ENCODE data around the gene RASGRP4. TPM values are rescaled to one million over a fixed set of nuclear protein-coding genes. Genes with fewer than 3 reads are reported as not detected.

Gene RASGRP4
- total RNA-seq, 1 donor from 2014 or later, result 0.64 TPM

DNA sequence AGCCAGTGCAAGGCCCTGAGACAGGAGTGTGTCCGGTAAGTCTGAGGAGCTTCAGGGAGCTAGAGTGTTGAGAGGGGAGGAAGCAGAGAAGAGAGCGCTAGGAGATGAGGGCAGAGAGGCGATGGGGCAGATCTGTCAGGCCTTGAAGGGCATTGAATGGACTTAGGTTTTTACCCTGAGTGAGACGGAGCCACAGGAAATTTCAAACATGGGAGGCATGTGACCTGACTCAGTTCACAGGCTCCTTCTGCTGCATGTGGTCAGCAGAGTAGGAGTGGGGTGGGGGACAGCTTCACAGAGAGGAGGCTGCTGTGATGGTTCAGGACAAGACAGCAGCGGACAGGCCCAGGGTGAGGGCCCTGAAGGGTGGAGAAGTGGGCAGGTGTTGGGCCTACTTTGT, 25.7 kb downstream of the RASGRP4 start:
- Histone ChIP-seq H3K4me3 (no peak overlapping the region), H3K4me1 (peaks cover 0 to 11% of the 10 kb centered on the region in 2 donors), H3K27ac (no peak overlapping the region), H3K9me3 (no peaks in the 10 kb centered on the region), H3K36me3 (peaks cover 0 to 7% of the 10 kb centered on the region in 2 donors), H3K27me3 (no peaks in the 10 kb centered on the region)
- TF ChIP-seq, protein P1, sequence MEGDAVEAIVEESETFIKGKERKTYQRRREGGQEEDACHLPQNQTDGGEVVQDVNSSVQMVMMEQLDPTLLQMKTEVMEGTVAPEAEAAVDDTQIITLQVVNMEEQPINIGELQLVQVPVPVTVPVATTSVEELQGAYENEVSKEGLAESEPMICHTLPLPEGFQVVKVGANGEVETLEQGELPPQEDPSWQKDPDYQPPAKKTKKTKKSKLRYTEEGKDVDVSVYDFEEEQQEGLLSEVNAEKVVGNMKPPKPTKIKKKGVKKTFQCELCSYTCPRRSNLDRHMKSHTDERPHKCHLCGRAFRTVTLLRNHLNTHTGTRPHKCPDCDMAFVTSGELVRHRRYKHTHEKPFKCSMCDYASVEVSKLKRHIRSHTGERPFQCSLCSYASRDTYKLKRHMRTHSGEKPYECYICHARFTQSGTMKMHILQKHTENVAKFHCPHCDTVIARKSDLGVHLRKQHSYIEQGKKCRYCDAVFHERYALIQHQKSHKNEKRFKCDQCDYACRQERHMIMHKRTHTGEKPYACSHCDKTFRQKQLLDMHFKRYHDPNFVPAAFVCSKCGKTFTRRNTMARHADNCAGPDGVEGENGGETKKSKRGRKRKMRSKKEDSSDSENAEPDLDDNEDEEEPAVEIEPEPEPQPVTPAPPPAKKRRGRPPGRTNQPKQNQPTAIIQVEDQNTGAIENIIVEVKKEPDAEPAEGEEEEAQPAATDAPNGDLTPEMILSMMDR (IDR thresholded peaks at IDR 0.05), result no peak
- DNase-seq (ENCODE audit: low spot score in 2 of 2), result no peak
- intact Hi-C loops (cut with DNase I), result loop anchor here (5.0 kb wide), 1 partner anchor 502 kb away; no protein-coding TSS in a partner anchor

DNA sequence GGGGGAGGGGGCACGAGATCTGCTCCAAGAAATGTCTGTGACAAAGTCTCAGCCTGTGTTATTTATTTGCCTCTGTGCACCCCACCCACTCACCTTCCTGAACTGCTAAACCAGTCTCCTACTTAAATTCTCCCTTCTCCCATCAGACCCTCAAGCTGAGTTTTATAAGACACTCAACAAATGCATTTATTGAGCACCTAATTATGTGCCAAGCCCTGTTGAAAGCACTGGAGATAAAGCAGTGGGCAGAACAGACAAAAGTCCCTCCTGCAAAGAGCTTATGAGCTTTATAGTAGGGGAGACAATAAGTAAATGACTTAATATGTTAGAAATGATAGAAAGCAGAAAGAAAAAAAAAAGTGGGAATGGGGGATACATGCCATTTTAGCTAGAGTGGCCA, 26.5 kb downstream of the RASGRP4 start:
- Histone ChIP-seq H3K9me3 (no peaks in the 10 kb centered on the region), H3K27ac (no peak overlapping the region), H3K36me3 (no peaks in the 10 kb centered on the region), H3K4me1 (peaks cover 0 to 11% of the 10 kb centered on the region in 2 donors), H3K27me3 (no peaks in the 10 kb centered on the region), H3K4me3 (no peak overlapping the region)
- intact Hi-C loops (cut with DNase I), result loop anchor here (10.0 kb wide), 1 partner anchor 315 kb away; no protein-coding TSS in a partner anchor
- DNase-seq (ENCODE audit: low spot score in 2 of 2), result no peak
- TF ChIP-seq, protein P1 (IDR thresholded peaks at IDR 0.05), result no peak

DNA sequence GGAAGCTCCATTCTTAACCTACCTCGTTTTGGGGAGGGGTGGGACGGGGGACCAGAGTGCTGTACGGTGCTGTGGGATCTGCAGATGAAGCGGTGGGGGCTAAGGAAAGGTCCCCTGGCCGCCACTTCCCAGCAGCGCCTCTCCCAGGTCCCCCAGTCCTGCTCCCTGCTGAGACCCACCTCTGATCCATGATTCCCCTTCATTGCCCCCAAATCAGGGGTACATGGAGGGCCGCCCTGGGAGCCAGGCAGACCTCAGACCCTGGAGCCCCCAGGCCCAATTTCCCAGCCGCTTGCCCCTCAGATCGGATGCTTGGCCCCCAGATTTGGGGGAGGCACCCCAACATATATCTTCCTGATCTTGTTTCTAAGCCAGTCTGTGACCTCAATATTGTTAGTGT, 26.9 kb downstream of the RASGRP4 start:
- intact Hi-C loops (cut with DNase I), result loop anchor here (10.0 kb wide), 1 partner anchor 316 kb away; no protein-coding TSS in a partner anchor
- Histone ChIP-seq H3K9me3 (no peaks in the 10 kb centered on the region), H3K27ac (no peak overlapping the region), H3K4me3 (no peak overlapping the region), H3K27me3 (no peaks in the 10 kb centered on the region), H3K36me3 (no peaks in the 10 kb centered on the region), H3K4me1 (peaks cover 0 to 8% of the 10 kb centered on the region in 2 donors)
- DNase-seq (ENCODE audit: low spot score in 2 of 2), result no peak
- TF ChIP-seq, protein P1 (IDR thresholded peaks at IDR 0.05), result no peak

DNA sequence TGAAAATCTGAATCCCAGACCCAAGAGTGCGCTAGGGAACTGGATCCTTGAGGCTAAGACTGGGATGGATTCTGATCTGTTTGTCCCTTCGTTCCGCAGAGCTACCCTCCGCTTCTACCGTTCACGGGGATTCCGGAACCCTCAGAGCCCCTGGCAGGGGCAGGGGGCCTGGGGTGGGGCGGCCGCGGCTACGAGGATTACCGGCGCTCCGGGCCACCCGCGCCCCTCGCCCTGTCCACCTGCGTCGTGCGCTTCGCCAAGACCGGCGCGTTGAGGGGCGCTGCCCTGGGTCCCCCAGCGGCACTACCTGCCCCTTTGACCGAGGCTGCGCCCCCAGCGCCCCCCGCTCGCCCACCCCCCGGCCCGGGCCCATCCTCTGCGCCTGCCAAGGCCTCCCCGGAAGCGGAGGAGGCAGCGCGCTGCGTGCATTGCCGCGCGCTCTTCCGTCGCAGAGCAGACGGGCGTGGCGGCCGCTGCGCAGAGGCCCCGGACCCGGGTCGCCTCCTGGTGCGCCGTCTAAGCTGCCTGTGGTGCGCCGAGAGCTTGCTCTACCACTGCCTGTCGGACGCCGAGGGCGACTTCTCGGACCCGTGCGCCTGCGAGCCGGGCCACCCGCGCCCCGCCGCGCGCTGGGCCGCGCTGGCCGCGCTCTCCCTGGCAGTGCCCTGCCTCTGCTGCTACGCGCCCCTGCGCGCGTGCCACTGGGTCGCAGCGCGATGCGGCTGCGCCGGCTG, 30.5 kb downstream of the RASGRP4 start:
- TF ChIP-seq, protein P1 (IDR thresholded peaks at IDR 0.05), result no peak
- intact Hi-C loops (cut with DNase I), result loop anchor here (10.0 kb wide), 1 partner anchor 319 kb away; no protein-coding TSS in a partner anchor
- Histone ChIP-seq H3K27ac (no peak overlapping the region), H3K4me1 (no peaks in the 10 kb centered on the region), H3K9me3 (no peaks in the 10 kb centered on the region), H3K4me3 (peak overlapping the region in 1 of 2 donors; percentile 20), H3K27me3 (no peaks in the 10 kb centered on the region), H3K36me3 (peaks cover 0 to 9% of the 10 kb centered on the region in 2 donors)
- no peak for DNase-seq (ENCODE audit: low spot score in 2 of 2)

DNA sequence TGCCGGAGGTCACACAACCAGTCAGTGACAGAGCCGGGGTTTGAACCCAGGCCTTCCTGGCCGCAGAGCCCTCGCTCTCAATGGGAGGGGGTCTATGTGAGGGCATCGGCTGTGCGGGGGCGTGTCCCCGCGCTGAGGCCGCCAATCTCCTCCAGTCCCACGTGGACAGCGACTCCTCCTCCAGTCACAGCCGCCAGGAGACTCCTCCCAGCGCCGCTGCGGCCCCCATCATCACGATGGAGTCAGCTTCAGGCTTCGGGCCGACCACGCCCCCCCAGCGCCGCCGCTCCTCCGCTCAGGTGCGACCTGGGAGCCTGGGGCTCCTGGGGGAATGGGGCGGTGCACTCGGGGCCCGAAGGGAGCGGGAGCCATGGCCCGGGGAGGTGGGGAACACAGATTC, 31.5 kb downstream of the RASGRP4 start:
- Histone ChIP-seq H3K4me1 (peaks cover 0 to 7% of the 10 kb centered on the region in 2 donors), H3K36me3 (peaks cover 0 to 9% of the 10 kb centered on the region in 2 donors), H3K27me3 (no peaks in the 10 kb centered on the region), H3K9me3 (no peaks in the 10 kb centered on the region), H3K4me3 (no peak overlapping the region), H3K27ac (no peak overlapping the region)
- DNase-seq (ENCODE audit: low spot score in 2 of 2), result no peak
- TF ChIP-seq, protein P1 (IDR thresholded peaks at IDR 0.05), result no peak
- intact Hi-C loops (cut with DNase I), result loop anchor here (10.0 kb wide), 1 partner anchor 320 kb away; no protein-coding TSS in a partner anchor
